ENCODE data around the gene PTK7. TPM values are rescaled to one million over a fixed set of nuclear protein-coding genes. Genes with fewer than 3 reads are reported as not detected.

Gene PTK7
- total and polyA plus RNA-seq, 2 of the 8 experiments (the other 6 are each of a cell fraction or from before 2014, with no cell fraction given), result 110 to 138 TPM

DNA sequence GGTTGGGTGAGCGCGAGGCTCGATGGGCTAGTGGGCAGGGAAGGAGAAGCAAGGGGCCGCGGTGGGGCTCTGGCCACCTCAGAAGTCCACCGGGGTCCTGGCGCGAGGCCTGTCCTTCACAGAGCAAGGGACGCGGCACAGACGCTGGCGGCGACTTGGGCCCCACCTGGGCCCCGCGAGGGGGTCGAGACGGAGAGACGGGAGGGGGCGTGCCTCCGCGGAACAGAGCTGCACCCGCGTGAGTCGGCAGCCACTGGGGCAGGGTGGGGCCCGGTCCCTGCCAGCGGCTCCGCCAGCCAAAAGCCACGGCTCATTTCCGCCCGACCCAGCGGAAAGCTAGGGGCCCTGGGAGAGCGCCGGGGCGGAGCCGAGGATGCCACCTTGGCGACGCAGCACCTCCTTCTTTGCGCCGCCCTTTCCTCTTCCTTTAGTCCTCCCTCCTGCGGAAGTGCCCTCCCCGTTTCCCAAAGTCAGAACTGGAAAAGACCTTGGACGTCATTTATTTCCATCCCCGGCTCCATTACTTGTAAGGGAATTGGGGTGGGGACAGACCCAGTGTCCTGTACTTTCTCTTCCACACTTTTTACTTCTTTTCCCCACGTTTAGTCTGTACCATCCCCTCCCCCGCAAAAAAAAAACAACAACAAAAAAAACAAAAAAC, 22.4 kb upstream of the PTK7 start, which contains the start of gene CUL7 (continued):
- TF ChIP-seq RBBP5 (IDR thresholded peaks at IDR 0.05; ENCODE audit: borderline replicate concordance, low read depth, low read length) (0 out of 2 replicates have a peak, but pooled peaks have one; percentile 27), SP2 (IDR thresholded peaks at IDR 0.05; ENCODE audit: low read length) (no peak), POLR2A (IDR thresholded peaks at IDR 0.05; ENCODE audit: control extremely low read depth in 1 of 2, low read depth in 2 of 2, low read length in 2 of 2) (peak in 1 of 2 experiments; percentile 92; a peak in 2 of 3 replicates), BACH1 (IDR thresholded peaks at IDR 0.05; ENCODE audit: low read length) (no peak), ASH2L (IDR thresholded peaks at IDR 0.05; ENCODE audit: low read length) (peak; percentile 64), JUN (IDR thresholded peaks at IDR 0.05; ENCODE audit: low read depth, low read length) (no peak), NRF1 (IDR thresholded peaks at IDR 0.05; ENCODE audit: low read depth, low read length) (no peak; the same call in 1 of the 2 replicates), RFX5 (IDR thresholded peaks at IDR 0.05; ENCODE audit: borderline replicate concordance, low read depth, low read length) (no peak), CREB1 (IDR thresholded peaks at IDR 0.05) (peak; percentile 51), HDAC2 (IDR thresholded peaks at IDR 0.05; ENCODE audit: borderline replicate concordance in 1 of 2, low read depth in 2 of 2, low read length in 2 of 2) (no peak), CTBP2 (IDR thresholded peaks at IDR 0.05; ENCODE audit: borderline replicate concordance, insufficient read depth, insufficient read length, low read length) (peak; percentile 44), GABPA (IDR thresholded peaks at IDR 0.05; ENCODE audit: borderline replicate concordance, insufficient read depth, low read length) (0 out of 2 replicates have a peak, but pooled peaks have one; percentile 63), TBP (IDR thresholded peaks at IDR 0.05; ENCODE audit: low read depth, low read length) (peak; percentile 56; the same call in 1 of the 2 replicates), TEAD4 (IDR thresholded peaks at IDR 0.05; ENCODE audit: low read depth, low read length) (no peak), SRF (IDR thresholded peaks at IDR 0.05; ENCODE audit: low read depth, low read length) (no peak), POLR2AphosphoS5 (IDR thresholded peaks at IDR 0.05; ENCODE audit: low read depth, low read length) (peak; percentile 82), SUZ12 (IDR thresholded peaks at IDR 0.05; ENCODE audit: low read length) (no peak)
- TF ChIP-seq, protein P1, sequence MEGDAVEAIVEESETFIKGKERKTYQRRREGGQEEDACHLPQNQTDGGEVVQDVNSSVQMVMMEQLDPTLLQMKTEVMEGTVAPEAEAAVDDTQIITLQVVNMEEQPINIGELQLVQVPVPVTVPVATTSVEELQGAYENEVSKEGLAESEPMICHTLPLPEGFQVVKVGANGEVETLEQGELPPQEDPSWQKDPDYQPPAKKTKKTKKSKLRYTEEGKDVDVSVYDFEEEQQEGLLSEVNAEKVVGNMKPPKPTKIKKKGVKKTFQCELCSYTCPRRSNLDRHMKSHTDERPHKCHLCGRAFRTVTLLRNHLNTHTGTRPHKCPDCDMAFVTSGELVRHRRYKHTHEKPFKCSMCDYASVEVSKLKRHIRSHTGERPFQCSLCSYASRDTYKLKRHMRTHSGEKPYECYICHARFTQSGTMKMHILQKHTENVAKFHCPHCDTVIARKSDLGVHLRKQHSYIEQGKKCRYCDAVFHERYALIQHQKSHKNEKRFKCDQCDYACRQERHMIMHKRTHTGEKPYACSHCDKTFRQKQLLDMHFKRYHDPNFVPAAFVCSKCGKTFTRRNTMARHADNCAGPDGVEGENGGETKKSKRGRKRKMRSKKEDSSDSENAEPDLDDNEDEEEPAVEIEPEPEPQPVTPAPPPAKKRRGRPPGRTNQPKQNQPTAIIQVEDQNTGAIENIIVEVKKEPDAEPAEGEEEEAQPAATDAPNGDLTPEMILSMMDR (IDR thresholded peaks at IDR 0.05; ENCODE audit: control extremely low read depth in 1 of 3, insufficient read depth in 1 of 3, low read depth in 1 of 3, low read length in 3 of 3), result no peak
- TF ChIP-seq, protein P2, sequence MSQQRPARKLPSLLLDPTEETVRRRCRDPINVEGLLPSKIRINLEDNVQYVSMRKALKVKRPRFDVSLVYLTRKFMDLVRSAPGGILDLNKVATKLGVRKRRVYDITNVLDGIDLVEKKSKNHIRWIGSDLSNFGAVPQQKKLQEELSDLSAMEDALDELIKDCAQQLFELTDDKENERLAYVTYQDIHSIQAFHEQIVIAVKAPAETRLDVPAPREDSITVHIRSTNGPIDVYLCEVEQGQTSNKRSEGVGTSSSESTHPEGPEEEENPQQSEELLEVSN (IDR thresholded peaks at IDR 0.05), result no peak
- TF ChIP-seq, protein P3, sequence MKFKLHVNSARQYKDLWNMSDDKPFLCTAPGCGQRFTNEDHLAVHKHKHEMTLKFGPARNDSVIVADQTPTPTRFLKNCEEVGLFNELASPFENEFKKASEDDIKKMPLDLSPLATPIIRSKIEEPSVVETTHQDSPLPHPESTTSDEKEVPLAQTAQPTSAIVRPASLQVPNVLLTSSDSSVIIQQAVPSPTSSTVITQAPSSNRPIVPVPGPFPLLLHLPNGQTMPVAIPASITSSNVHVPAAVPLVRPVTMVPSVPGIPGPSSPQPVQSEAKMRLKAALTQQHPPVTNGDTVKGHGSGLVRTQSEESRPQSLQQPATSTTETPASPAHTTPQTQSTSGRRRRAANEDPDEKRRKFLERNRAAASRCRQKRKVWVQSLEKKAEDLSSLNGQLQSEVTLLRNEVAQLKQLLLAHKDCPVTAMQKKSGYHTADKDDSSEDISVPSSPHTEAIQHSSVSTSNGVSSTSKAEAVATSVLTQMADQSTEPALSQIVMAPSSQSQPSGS (IDR thresholded peaks at IDR 0.05; ENCODE audit: low read length), result peak; percentile 54; the same call in 1 of the 2 replicates
